Measurements from ENCODE around the gene WIZ.
"Not testable (repeated sequence)": the region's sequence is repeated elsewhere in the genome, so short reads cannot be mapped to it uniquely, and the experiment has no call there.

Gene WIZ

GRCh38 chr19:15403151-15403531 is 46.6 kb downstream of the WIZ start:
- no peak for DNase-seq

DNA sequence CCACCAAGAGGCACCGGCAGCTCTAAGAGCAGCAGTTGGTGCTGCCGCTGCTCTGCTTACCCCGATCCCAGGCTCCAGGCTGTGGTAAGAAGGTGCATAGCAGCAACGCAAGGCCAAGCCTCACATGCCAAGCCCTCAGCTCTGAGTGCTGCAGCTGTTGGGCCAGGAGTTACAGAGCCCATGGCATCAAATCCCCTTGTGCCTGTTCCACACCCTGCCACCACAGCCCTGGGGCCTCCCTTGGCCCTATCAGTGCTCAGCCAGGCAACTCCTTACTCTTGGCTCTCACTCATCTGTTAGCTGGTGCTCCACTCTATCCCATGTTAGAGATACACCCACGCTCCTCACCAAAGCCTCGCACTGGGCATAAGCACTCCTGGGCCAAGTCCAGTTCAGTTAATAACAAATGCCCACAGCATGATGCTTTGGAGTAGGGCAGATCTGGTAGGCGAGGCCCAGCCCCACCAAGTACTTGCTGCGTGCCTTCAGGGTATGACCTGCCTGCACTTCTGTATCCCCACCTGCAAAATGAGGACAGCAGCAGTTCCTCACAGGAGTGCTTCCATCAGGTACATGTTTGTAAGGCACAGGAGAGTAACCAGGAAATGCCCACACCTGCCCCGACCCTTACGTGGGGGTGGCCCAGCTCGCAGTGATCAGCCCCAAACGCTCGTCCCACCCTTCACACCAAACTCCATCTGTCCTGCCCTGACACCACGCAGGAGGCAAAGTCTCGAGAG is 47.2 kb downstream of the WIZ start:
- no peak for DNase-seq

DNA sequence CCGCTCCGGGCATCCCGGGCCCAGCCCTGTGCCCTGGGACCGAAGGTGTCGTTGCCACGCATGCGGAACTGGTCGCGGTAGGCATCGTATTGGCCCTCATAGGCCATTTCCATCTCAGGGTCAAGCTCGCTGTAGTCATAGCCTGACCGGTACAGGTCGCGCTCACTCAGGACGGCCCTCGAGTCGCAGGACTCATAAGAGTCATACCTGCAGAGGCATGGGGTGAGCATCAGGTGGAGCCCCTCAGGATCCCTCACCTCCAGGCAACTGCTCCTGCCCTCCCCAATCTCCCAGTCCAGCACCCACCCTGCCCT is 48.4 kb downstream of the WIZ start:
- DNase-seq = no peak

DNA sequence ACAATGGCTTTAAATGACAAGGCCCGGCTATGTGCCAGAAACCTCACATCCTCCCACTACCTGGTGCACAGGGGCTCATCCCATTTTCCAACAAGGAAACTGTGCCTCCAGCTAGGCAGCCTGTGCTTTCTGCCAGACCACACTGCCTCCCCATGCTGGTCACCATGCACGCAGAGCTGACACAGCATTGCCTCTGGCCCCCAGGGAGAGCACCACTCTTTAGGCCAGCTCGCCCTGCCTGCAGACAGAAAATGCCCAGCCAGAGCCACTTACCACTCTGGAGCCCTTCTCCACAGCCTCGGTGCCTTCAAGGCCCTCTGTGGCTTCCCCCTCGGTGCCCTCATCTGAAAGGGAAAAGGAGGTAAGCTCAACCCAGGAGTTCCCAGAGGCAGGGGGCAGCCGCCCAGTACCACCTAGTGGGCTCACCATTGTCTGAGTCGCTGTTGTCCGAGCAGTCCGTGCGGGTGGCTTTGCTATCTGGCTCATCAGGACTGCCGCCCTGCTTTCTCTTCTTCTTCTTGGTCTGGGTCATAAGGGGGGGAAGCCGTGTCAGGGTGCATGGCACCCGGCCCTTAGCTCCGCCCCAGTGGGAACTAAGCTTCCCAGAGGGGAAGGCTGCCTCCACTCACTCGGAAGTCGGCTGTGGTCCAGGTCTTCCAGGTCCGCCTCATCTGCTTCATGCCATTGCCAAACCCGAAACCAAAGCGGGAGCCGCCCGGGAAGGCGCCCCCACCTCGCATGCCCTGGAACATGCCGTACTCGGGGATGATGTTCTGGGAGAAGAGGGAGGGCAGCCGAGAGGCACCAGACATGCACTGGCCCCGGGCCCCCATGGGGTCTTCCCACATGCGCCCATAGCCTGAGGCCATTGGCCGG is 49.0 kb downstream of the WIZ start:
- no peak for DNase-seq

DNA sequence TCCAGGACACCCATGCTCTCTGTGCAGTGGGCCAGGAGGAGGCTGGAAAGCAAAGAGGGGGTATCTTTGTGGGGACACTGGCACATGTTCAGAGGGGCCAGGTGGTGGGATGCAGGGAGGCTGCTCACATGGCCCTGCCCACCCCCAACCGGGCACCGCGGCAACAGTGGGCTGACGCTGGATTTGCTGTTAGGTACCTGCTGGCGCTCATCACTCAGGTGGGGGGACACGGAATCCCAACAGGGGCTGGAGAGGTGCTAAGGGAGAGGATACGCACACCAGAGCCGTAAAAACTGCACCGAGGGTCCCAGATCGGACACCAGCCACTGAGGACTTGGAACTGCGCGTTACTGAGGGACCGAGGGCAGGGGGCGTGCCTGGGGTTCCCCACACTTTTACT is 50.1 kb downstream of the WIZ start:
- no peak for DNase-seq

DNA sequence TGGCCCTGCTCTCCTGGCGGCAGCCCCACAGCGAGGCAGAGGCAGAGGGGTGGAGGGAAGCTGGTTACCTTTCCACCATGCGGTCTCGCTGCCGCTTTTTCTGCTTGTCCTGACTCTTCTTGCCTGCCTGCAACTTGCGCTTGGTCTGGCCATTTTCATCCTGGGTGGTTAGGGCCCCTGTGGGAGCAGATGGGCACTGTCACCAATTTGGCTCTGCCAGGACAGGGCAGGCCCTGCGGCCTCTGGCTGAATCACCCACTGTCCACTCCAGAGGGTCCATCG is 50.6 kb downstream of the WIZ start:
- no peak for DNase-seq

DNA sequence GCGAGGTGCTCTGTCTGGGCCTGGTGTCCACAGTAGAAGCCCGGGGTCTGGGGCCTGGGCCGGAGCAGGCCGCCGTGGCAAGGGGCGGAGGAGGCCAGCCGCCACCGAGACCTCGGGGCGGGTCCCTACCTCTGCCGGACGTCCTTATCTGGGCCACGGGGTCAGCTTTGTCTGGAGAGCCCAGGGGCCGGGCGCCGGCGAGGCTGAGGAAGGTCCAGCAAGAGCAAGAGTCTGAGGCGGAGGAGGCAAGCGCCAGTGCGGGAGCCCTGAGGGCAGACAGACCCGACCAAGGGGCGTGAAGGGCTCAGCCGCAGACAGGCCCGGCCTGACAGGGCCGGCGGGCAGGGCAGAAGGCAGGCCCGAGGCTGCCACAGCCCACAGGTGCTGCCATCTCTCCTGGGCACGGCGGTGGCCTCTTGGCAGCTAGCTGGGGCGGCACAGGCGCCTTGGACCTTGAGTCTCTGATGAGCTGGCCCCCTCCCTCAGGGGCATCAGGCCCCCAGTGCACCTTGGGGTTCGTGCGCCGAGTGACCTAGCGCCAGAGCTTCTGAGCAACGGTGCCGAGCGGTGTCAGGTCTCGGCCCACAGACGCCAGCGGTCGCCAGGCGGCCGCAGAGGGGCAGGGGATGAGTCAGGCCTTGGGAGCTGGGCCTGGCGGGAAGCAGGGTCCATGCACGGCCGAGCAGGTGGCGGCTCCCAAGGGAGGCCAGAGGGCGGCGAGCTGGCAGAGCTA is 51.1 kb downstream of the WIZ start:
- DNase-seq = no peak

DNA sequence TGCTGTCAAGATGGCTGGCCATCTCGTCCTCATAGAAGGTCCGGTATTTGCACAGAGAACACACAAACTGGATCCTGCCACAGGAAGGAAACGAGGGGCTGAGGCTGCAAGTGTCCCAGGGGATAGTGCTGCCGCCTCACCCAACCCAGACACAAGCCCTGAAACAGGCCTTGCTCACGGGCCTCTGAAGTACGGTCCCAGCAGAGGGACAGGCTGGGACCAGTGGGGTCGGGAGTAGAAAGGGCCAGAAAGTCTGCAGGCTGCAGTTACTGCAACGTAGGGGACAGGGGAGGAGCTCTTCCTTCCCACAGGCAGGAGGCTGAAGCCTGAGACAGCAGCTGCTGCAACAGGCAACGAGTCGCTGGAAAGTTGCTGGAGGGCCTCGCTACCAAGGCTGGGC is 52.0 kb downstream of the WIZ start:
- no peak for DNase-seq

DNA sequence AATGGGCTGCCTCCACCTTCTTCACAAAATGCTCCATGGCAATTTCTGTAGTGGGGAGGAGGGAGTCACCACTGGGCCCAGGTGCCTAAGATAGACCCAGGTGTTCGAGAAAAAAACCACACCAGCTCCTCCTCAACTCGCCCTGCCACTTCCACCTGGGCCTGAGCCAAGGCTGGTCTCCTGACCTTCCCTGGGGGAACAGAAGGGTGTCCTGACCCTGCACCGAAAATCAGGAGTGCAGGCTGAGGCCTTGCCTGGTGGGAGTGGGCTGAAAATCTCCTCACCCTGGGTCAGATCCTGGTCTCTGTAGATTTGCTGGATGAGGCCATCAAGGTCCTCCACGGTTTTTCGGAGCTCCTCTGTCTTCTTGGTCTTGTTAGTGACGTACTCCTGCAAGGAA is 52.5 kb downstream of the WIZ start:
- DNase-seq = no peak

GRCh38 chr19:15396436-15396835 is 53.3 kb downstream of the WIZ start:
- DNase-seq = no peak

- DNase-seq = not testable (repeated sequence)
Measured at GRCh38 chr19:15395251-15395650, 54.5 kb downstream of the WIZ start.

DNA sequence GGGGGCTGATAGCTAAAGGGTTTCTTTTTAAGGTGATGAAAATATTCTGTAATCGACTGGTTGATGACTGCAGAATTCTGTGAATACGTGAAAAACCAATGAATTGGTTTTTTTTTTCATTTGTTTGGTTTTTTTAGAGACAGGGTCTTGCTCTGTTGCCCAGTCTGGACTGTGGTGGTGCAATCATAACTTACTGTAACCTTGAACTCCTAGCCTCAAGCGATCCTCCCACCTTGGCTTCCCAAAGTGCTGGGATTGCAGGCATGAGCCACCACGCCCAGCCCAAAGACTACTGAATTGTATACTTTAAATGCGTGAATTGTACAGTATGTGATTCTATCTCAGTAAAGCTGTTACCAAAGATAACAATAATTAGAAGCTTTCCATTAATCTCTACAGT is 55.3 kb downstream of the WIZ start:
- no peak for DNase-seq

GRCh38 chr19:15393963-15394362 is 55.8 kb downstream of the WIZ start:
- no peak for DNase-seq

DNA sequence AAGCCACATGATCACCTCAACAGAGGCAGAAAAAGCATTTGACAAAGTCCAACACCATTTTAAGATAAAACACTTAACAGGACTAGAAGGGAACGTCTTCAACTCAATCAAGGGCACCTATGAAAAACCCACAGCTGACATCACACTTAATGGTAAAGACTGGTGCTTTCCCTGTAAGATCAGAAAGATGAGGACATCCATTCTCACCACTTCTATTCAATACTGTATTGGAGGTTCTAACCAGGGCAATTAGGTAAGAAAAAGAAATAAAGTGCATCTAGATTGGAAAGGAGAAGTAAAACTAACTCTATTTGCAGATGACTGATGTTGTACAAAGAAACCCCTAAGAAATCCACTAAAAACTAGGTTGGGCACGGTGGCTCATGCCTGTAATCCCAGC is 58.9 kb downstream of the WIZ start:
- no peak for DNase-seq

GRCh38 chr19:15381864-15382263 is 67.9 kb downstream of the WIZ start:
- DNase-seq = no peak

- DNase-seq = no peak
Measured at GRCh38 chr19:15381429-15381828, 68.3 kb downstream of the WIZ start.

DNA sequence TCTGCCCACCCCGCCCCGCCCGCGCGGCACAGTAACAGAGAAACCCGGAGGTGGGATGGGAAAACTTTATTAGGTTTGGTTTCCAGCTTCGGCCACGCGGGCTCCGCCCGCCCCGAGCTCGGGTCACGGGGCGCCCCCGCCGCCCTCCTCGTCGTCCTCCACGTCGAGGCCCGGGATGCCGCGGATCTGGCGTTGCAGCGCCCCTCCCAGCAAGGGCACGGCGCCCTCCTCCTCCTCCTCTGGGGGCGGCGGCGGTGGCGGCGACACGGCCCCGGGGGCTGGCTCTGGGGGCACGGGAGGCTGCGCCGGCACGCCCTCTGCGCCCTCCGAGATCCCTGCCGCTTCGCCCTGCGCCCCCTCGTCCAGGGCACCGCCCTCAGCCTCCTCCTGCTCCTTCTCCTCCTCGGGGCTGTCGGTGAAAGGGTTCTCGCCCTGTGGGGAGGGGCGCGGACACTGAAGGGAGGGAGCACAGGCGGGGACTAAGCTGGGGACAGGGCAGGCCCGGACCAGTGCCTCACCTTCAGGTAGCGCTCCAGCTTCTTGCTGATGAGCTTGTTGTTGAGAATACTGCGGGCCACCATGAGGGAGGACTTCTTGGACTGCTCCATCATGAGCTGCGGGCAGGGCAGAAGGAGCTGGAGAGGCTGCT is 69.6 kb downstream of the WIZ start:
- DNase-seq = peak in 1 of 5 donors; percentile 38

DNA sequence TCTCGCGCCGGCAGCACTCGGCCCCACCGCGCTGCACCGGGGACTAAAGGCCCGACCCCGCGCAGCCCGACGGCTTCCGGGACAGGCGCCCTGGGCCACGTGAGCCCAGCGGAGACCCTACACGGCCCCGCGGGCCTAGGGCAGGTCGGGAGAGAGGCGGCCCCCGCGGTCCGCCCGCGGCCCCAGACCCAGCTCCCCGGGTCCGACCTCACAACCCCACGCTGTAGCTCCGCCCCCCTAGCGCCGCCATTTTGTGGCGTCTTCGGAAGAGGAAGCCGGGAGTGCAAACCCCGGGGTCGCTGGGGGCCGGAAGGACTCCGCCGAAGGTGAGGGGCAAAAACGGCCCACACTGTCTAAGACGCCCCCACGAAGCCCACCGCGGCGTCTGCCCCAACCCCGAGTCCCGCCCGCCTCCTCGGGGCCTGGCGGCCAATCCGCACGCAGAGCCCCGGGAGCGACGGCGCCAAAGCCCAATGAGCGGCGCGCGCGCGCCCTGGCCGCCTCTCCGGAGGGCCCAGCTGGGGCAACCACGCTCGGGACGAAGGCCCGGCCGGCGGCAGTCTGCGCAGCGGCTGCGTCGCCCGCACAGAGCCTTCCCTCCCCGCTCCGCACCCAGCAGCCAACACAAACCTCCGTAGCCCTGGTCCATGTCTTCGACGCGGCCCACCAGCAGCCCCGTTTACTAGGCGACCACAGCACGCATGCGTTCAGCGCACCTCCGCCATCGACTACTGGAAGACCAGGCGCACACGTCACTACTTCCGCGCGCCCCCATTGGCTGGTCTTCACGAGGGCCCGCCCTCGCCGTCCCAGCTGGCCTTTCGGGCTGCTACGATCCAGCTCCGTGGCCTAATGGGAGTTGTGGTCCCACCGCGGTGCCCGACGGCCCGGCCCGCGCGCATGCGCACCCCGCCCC is 70.4 kb downstream of the WIZ start, which contains the start of gene AKAP8:
Gene AKAP8, minus strand, starts transcription at position 705 of the 916 bp plus-strand sequence. Its CDS starts 56 bp downstream, at position 649.
- DNase-seq = peak; percentile 96 to 99 (median 96)

DNA sequence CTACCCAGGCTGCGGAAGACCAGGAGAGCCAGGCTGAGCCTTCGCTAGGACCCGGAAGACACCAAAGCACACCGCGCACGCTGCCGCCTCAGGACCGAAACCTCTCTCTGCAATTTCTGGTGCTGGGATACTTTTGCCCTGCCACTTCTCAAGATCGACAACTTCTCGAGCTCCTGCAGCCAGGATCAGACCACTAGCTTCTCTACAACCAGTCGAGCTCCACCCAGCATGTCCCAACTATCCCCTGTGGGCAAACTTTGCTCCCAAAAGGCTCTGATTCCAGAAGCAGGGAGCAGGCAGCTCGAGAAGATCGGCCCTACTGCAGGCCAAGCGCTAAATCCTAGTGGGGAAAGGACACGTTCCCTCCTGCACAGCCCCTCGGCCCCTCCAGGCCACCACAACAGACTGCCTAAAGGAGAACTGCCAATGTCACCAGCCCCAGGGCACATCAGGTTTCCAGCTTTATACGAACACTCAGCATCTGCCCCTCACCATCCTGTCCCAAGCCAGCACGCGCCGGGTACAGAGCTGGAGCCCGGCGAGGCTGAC is 71.1 kb downstream of the WIZ start:
- DNase-seq = peak in 3 of 5 donors; percentile 36 to 65 (median 39)

DNA sequence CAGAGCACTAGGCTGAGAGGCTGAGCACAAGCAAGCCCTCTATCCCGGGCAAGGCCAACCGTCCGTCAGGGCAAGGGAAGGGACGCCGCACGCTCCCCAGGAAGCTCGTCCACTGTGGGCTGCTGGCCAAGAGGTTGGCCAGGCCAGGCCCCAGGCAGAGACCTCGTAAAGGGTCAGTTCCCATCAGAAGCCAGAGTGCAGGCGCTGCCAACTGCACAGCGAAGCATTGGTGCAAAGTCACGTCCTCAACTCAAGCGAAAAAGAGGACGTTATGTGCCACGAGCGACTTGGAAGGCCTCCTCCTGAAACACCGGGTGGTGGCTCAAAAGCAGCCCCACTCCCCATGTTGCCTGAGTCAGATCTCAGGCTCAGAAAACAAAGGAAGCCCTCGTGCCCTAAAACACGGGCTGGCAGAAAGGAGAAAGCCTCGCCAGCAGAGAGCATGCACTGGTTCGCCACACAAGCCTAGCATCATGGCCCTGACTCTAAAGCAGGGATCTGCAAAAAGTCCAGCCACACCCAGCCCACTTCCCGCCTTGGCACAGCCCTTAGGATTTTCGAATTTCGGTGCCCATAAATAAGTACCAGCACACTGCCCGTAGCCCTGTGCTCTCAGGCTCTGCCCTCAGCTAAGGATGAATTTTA is 74.8 kb downstream of the WIZ start:
- DNase-seq = no peak

- DNase-seq = no peak
Measured at GRCh38 chr19:15374105-15374651, 75.6 kb downstream of the WIZ start.
